Endothelial cell of umbilical vein (primary cell): ENCODE results near the gene NALCN. TPM values are rescaled to one million over a fixed set of nuclear protein-coding genes. Genes with fewer than 3 reads are reported as not detected.

Experiments used
- BruUV-seq: library from RNA; stranded (reverse); fragments of 400-500 nt; replicated peaks from 2 replicates; lab custom pipeline; 2021; lab: Mats Ljungman, UMichigan
- CTCF ChIA-PET: fragments of 300-600, 350-600 bp; sonication (Branson Sonifier 250); formaldehyde crosslinking; loops from one replicate; lab custom pipeline; 2021; ENCODE audit warnings: antibody characterized with exemption, inconsistent platforms; lab: Charles Lee
- POLR2A ChIA-PET: fragments of 300-600, 350-600 bp; sonication (Branson Sonifier 250); formaldehyde crosslinking; loops from one replicate; lab custom pipeline; 2021; ENCODE audit warnings: antibody characterized with exemption, inconsistent platforms; lab: Charles Lee
- DNase-seq: peaks from one replicate; pipeline ENCODE4 v3.0.0-alpha.2; 2011; ENCODE audit warnings: low read depth, low spot score
- FAIRE-seq: peaks from 2 replicates; lab custom pipeline; 2011; peaks lifted over from hg19 to GRCh38; lab: Jason Lieb, UNC
- H2AFZ ChIP-seq: 2 replicates; pipeline ENCODE4 v1.6.0; 2012; ENCODE audit warnings: low read depth, low read length, control low read depth, inconsistent platforms
- H3K27ac ChIP-seq: 2 replicates; pipeline ENCODE4 v1.5.1; 2011; ENCODE audit warnings: low read depth, mild to moderate bottlenecking, control low read depth, low read length, moderate library complexity; ENCODE audit not compliant: insufficient read depth
- H3K27me3 ChIP-seq, 2 experiments: 2 replicates each; pipeline versions ENCODE4 v1.6.0 to v1.6.1; 2011; ENCODE audit warnings: low read length in 2 of 2, mixed read lengths in 1 of 2; ENCODE audit not compliant: control insufficient read depth in 2 of 2, insufficient read depth in 2 of 2
- H3K36me3 ChIP-seq, 2 experiments: 2 replicates in 1 of 2; 3 replicates in 1 of 2; pipeline ENCODE4 v1.5.1; 2011; ENCODE audit warnings: low read length in 2 of 2, mild to moderate bottlenecking in 1 of 2, moderate library complexity in 1 of 2; ENCODE audit not compliant: control insufficient read depth in 2 of 2, insufficient read depth in 2 of 2; ENCODE audit errors: extremely low read depth in 1 of 2
- H3K4me1 ChIP-seq: 3 replicates; pipeline ENCODE4 v1.5.1; 2011; ENCODE audit warnings: mild to moderate bottlenecking, low read length; ENCODE audit not compliant: control insufficient read depth, insufficient read depth; ENCODE audit errors: extremely low read depth
- H3K4me2 ChIP-seq: 2 replicates; pipeline ENCODE4 v1.6.1; 2011; ENCODE audit warnings: low read length, control low read depth, mixed read lengths; ENCODE audit not compliant: insufficient read depth
- H3K4me3 ChIP-seq, 3 experiments: fragments of 200-600 bp in 1 of 3; sonication (generic), shearing (Covaris generic) in 1 of 3; replicated peaks in 1 of 3; 2 replicates each; pipeline ENCODE4 v1.5.1; 2011 to 2016; ENCODE audit warnings: control low read depth in 3 of 3, low read length in 3 of 3, mild to moderate bottlenecking in 2 of 3, inconsistent platforms in 1 of 3, low read depth in 1 of 3, moderate library complexity in 1 of 3; ENCODE audit not compliant: insufficient read depth in 1 of 3
- H3K79me2 ChIP-seq: 2 replicates; pipeline ENCODE4 v1.6.0; 2012; ENCODE audit warnings: low read length, inconsistent platforms; ENCODE audit not compliant: control insufficient read depth, insufficient read depth
- H3K9ac ChIP-seq: replicated peaks from 2 replicates; pipeline ENCODE3; 2011; ENCODE audit warnings: low read length, control low read depth; ENCODE audit not compliant: insufficient read depth; ENCODE audit errors: extremely low read depth
- H3K9me1 ChIP-seq: replicated peaks from 3 replicates; pipeline ENCODE4 v1.6.0; 2011; ENCODE audit warnings: mild to moderate bottlenecking, low read length; ENCODE audit not compliant: control insufficient read depth, insufficient read depth; ENCODE audit errors: extremely low read depth
- H3K9me3 ChIP-seq: replicated peaks from 2 replicates; pipeline ENCODE4 v1.5.1; 2012; ENCODE audit warnings: low read length, inconsistent platforms; ENCODE audit not compliant: control insufficient read depth, insufficient read depth
- H4K20me1 ChIP-seq: replicated peaks from 2 replicates; pipeline ENCODE3; 2011; ENCODE audit warnings: mild to moderate bottlenecking, low read length; ENCODE audit not compliant: control insufficient read depth, insufficient read depth; ENCODE audit errors: extremely low read depth
- EZH2 ChIP-seq: IDR thresholded peaks from 2 replicates; pipeline ENCODE4 v1.6.1; 2012; ENCODE audit warnings: borderline replicate concordance, low read depth, mild to moderate bottlenecking, moderate library complexity, low read length, inconsistent platforms; ENCODE audit not compliant: severe bottlenecking
- FOS ChIP-seq: IDR thresholded peaks from 2 replicates; pipeline ENCODE4 v1.6.1; 2011; ENCODE audit warnings: mild to moderate bottlenecking, low read length, moderate library complexity, borderline replicate concordance; ENCODE audit not compliant: insufficient read depth
- GATA2 ChIP-seq: IDR thresholded peaks from 2 replicates; pipeline ENCODE4 v1.7.0; 2011; ENCODE audit warnings: low read depth, mild to moderate bottlenecking, moderate library complexity, mixed read lengths, low read length; ENCODE audit not compliant: insufficient read length, insufficient read depth
- JUN ChIP-seq: IDR thresholded peaks from 2 replicates; pipeline ENCODE4 v1.6.1; 2011; ENCODE audit warnings: borderline replicate concordance, low read depth; ENCODE audit not compliant: insufficient read length, insufficient read depth
- MYC ChIP-seq: IDR thresholded peaks from one replicate; pipeline ENCODE4 v1.6.1; 2011; ENCODE audit warnings: mild to moderate bottlenecking, low read depth, low read length
- POLR2A ChIP-seq: IDR thresholded peaks from 2 replicates; pipeline ENCODE4 v1.6.1; 2012; ENCODE audit warnings: low read depth, mild to moderate bottlenecking, control low read depth, low read length
- POLR2AphosphoS5 ChIP-seq: IDR thresholded peaks from 2 replicates; pipeline ENCODE4 v1.6.1; 2012; ENCODE audit warnings: low read depth, mild to moderate bottlenecking, control low read depth, low read length, moderate library complexity; ENCODE audit not compliant: insufficient read depth
- dilution Hi-C: fragments of 300-500 bp; cut with MboI; formaldehyde crosslinking; loops from one replicate; pipeline ENCODE4 v1.15.0; 2019; ENCODE audit warnings: low sequenced_read_pairs; ENCODE audit not compliant: extremely low pct_ligation_motif_present
- intact Hi-C: fragments of 100-400 bp; cut with micrococcal nuclease; formaldehyde crosslinking; loops from one replicate; pipeline ENCODE4 v1.10.0; 2022
- polyA plus RNA-seq, 4 experiments: library from polyadenylated mRNA; depleted of rRNA in 3 of 4; stranded (reverse) in 3 of 4; unstranded in 1 of 4; fragments of >200 nt; gene quantifications; 2 replicates each; pipeline versions ENCODE4 v1.2.1 to v1.2.3, GENCODE V29; 2011 to 2012; ENCODE audit warnings: missing spikeins in 1 of 4
- total RNA-seq: library from RNA; stranded (reverse); gene quantifications from 2 replicates; pipeline ENCODE4 v1.2.3, GENCODE V29; 2021
- TF ChIP-seq, protein P1 (sequence below), 2 donors: IDR thresholded peaks; 1 replicate in 1 of 2; 2 replicates in 1 of 2; pipeline ENCODE4 v1.5.1; 2011; ENCODE audit warnings: low read length in 2 of 2, mild to moderate bottlenecking in 2 of 2, moderate library complexity in 2 of 2, control low read depth in 1 of 2, inconsistent platforms in 1 of 2, low read depth in 1 of 2; ENCODE audit not compliant: insufficient read depth in 1 of 2; ENCODE audit errors: extremely low read depth in 1 of 2
- TF ChIP-seq, protein P2 (sequence below): IDR thresholded peaks from 2 replicates; pipeline ENCODE4 v1.6.1; 2011; ENCODE audit not compliant: insufficient read depth, insufficient read length

Gene NALCN
- total and polyA plus RNA-seq, 2 donors (not counting 3 experiments of a cell fraction or from before 2014, with no cell fraction given) = 3.3 to 4.4 TPM

DNA sequence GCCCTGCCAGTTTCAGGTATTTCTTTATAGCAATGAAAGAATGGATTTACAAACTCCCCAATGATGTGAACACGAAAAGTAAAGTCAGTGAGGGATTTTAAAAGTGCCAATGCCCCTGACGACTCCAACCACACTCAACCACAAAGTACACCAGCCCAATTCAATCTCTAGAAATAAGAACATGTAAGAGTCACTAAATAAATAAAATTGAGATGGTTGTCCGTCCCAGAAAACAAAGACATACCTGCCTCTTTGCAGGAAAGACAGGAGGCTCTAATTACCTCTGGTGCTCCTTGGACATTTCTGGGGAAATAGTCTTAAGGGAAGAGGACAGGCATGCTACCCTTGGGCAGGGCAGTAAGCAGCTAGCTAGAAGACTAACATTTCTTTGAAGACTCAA, 55.8 kb downstream of the NALCN start:
- Histone ChIP-seq H3K9ac (no peak overlapping the region), H3K27ac (no peak overlapping the region), H3K9me1 (no peaks in the 10 kb centered on the region), H3K4me1 (no peaks in the 10 kb centered on the region), H4K20me1 (no peaks in the 10 kb centered on the region), H3K27me3 (no peaks in the 10 kb centered on the region), H2AFZ (no peak overlapping the region), H3K4me2 (no peak overlapping the region), H3K4me3 (no peak overlapping the region), H3K36me3 (no peaks in the 10 kb centered on the region), H3K9me3 (no peaks in the 10 kb centered on the region), H3K79me2 (no peaks in the 10 kb centered on the region)
- ChIA-PET POLR2A (no interaction called here), CTCF (no interaction called here)
- DNase-seq (no peak), FAIRE-seq (no peak)
- TF ChIP-seq GATA2 (no peak), FOS (no peak), EZH2 (no peak), POLR2A (no peak), MYC (no peak), POLR2AphosphoS5 (no peak), JUN (no peak)
- TF ChIP-seq, protein P1, sequence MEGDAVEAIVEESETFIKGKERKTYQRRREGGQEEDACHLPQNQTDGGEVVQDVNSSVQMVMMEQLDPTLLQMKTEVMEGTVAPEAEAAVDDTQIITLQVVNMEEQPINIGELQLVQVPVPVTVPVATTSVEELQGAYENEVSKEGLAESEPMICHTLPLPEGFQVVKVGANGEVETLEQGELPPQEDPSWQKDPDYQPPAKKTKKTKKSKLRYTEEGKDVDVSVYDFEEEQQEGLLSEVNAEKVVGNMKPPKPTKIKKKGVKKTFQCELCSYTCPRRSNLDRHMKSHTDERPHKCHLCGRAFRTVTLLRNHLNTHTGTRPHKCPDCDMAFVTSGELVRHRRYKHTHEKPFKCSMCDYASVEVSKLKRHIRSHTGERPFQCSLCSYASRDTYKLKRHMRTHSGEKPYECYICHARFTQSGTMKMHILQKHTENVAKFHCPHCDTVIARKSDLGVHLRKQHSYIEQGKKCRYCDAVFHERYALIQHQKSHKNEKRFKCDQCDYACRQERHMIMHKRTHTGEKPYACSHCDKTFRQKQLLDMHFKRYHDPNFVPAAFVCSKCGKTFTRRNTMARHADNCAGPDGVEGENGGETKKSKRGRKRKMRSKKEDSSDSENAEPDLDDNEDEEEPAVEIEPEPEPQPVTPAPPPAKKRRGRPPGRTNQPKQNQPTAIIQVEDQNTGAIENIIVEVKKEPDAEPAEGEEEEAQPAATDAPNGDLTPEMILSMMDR (IDR thresholded peaks at IDR 0.05; ENCODE audit: extremely low read depth in 1 of 2, insufficient read depth in 1 of 2, low read depth in 1 of 2, low read length in 2 of 2) = no peak
- TF ChIP-seq, protein P2, sequence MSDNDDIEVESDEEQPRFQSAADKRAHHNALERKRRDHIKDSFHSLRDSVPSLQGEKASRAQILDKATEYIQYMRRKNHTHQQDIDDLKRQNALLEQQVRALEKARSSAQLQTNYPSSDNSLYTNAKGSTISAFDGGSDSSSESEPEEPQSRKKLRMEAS = no peak
- BruUV-seq = no TSS peak
- intact Hi-C loops (no loop called here), dilution Hi-C loops (no loop called here)
